Measurements from ENCODE around the gene TLCD5. TPM values are rescaled to one million over a fixed set of nuclear protein-coding genes. Genes with fewer than 3 reads are reported as not detected.

The TLCD5 gene
- polyA plus RNA-seq, 3 donors: 10.1 to 15.2 (median 14.0) TPM

DNA sequence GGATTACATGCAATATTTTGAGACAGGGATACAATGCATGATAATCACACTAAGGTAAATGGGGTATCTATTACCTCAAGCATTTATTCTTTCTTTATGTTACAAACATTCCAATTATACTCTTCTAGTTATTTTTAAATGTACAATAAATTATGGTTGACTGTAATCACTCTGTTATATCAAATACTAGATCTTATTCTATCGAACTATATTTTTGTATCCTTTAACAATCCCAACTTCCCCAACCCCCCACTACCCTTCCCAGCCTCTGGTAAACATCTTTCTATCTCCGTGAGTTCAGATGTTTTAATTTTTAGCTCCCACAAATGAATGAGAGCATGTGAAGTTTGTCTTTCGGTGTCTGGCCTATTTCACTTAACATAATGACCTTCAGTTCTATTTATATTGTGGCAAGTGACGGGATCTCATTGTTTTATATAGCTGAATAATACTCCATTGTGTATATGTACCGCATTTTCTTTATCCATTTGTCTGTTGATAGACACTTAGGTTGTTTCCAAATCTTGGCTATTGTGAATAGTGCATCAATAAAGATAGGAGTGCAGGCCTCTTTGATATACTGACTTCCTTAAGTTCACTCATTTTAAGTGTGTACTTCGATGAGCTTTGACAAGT is 51.6 kb downstream of the TLCD5 start:
- DNase-seq: no peak

DNA sequence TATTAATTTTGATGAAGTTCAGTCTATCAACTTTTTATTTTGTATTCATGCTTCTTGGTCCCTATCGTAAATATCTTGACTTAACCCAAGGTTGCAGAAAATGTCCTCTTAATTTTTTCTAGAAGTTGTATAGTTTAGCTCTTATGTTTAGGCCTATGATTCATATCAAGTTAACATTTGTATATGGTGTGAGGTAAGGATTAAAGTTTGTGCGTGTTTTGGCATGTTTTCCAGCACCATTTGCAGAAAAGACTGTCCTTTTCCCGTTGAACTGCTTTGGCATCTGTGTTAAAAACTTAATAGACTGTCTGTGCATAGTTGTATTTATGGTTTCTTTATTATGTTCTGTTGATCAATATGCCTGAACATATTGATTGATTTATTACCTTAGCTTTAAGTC is 53.4 kb downstream of the TLCD5 start:
- DNase-seq: no peak

DNA sequence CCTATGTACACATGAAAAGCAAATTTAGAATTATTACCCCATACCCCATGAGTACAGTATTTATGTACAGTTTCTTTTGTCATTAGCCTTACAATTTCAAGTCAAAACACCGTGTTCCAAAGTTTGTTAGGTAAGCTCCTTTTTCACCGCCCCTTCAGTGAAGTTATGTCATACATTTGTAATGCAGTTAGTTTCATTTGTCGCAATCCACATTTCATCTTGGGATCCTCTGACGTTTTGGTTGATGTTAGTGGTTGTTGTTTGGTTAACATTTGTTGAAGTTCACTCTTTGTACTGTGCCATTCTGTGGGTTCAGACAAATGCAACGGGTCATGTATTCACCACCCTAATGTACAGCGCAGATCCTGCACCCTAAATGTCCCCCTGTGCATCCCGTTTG is 56.3 kb downstream of the TLCD5 start:
- no peak for DNase-seq

Other genes with a start within 250 kb of the TLCD5 start
- gene TRIM29, start 187.2 kb upstream of the TLCD5 start, polyA plus RNA-seq (ENCODE audit: insufficient read length in 3 of 3): 1 to 10 TPM; 1.3 to 2.3 (median 1.7) TPM
- gene OAF, start 114.3 kb upstream of the TLCD5 start, polyA plus RNA-seq (ENCODE audit: insufficient read length in 3 of 3): 10 to 100 TPM; 39.4 to 49.9 (median 47.3) TPM
- gene POU2F3, start 85.2 kb upstream of the TLCD5 start, polyA plus RNA-seq (ENCODE audit: insufficient read length in 3 of 3): under 1 TPM; 0.38 to 0.64 (median 0.47) TPM
- gene ARHGEF12, start 11.1 kb downstream of the TLCD5 start, polyA plus RNA-seq (ENCODE audit: insufficient read length in 3 of 3): 100 to 1,000 TPM; 114 to 152 (median 121) TPM
- 1 to 10 TPM in 2 of 3 donors, under 1 TPM in 1; 0.86 to 1.7 (median 1.0) TPM for gene GRIK4, start 186.4 kb downstream of the TLCD5 start, polyA plus RNA-seq (ENCODE audit: insufficient read length in 3 of 3)